GM15510 (cell line): ENCODE results near the gene NLRP6.

Source experiments
- POLR2A ChIP-seq: IDR thresholded peaks from 3 replicates; pipeline ENCODE4 v1.6.1; 2011; ENCODE audit warnings: borderline replicate concordance; ENCODE audit not compliant: insufficient read length; ENCODE audit errors: extremely low read depth

The NLRP6 gene

GRCh38 chr11:305844-306211, 27.6 kb downstream of the NLRP6 start:
- no peak for TF ChIP-seq POLR2A

DNA sequence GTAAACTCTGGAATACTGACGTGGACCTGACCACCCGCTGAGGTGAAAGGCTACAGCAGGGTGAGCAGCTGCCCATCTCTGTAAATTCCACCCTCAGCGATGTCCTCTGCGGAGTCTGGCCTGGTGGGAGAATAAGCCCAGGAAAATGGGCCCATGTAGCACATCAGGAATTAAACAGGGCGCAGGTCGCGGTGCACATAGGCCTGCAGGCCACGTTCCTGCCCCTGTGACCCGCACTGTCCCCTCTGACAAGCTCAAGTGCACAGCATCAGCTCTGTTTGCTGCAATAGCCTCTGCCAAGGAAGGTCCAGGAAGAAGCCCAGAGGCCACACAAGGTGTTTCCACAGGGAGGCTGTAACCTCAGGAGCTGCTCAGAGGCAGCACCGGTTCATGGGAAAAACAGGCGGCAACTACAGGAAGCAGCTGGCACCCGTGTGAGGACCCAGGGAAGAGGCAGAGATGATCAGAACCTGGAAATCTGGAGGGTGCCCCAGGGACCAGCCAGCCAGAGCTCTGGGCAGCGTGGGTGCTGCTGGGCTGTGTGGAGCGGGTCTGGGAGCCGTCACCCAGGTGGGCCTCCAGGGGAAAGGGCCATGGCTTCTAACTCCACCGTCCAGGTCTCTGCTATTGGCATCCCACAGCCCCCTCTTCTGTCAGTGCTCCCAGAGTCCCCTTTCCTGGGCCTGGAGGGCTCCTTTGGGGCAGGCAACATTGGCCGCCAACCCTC, 28.6 kb downstream of the NLRP6 start:
- TF ChIP-seq POLR2A, result no peak

GRCh38 chr11:307766-308708, 29.8 kb downstream of the NLRP6 start, which contains the start of gene IFITM2:
TSS of gene IFITM2 (plus strand) at chr11:307816. CDS start at chr11:308193, 377 bp downstream.
- TF ChIP-seq POLR2A, result peak; percentile 47

DNA sequence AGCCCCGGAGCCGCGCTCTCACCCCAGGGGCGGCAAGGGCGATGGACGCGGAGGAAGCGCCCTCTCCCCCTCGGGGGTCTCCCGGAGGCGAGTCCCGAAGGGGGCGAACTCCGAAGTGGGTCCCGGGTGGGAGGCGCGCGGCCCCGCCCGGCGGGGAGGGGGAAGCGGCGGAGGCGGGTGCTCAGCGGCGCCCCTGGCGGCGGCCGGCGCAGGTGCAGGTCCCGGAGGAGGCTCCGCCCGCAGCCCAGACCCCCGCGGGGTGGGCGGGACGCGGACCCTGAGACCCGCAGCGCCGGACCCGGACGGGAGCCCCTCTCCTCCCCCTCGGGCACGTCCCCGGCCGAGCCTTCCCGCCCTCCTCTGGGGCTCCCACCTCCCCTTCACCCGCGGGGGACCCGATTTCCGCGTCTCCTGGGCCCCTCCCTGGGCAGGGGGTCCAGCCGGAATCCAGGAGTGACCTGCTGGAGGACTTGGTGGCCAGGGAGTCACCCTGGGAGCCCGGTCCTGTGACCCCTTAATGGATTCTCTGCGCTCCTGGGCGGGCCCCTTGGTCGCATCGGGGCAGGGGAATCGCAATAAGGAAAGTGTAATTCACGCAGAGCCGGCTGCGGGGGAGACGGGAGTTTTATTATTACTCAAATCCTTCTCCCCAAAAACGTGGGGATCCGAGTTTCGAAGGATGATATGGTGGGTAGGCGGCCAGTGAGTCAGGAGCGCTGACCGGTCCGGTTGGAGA, 33.0 kb downstream of the NLRP6 start:
- peak; percentile 3 for TF ChIP-seq POLR2A

DNA sequence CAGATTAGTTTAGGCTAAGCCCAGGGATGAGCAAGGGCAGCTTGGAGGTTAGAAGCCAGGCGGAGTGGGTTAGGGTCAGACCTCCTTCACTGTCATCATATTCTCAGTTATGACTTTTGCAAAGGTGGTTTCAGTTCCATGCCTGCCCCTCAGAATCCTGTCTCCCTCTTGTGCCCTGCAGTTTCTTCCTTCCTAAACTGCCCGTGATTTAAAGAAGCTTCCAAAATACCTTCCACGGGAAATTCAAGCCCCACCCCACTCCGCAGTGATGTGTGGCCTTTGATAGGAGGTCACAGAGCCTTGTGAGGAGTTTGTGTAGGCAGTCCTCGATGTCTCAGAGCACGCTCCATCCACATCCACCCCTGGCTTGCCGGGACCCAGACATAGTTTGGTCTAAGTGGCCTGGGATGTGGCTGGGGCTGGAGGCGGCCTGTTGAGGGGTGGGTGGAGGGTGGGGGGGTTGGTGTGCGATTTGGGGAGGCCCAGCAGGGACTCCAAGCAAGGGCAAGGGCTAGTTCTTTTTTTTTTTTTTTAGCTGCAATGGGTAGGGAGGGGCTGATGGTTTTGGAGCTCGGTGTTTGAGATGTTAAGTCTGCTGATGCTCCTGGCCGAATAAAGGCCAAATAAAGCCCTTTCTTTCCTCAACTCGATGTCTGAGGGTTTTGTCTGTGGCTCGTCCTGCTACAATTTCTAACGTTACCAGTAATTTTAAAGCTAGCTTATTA, 34.0 kb downstream of the NLRP6 start:
- TF ChIP-seq POLR2A, result no peak

- TF ChIP-seq POLR2A, result no peak
Measured at GRCh38 chr11:313304-313786, 35.1 kb downstream of the NLRP6 start.

DNA sequence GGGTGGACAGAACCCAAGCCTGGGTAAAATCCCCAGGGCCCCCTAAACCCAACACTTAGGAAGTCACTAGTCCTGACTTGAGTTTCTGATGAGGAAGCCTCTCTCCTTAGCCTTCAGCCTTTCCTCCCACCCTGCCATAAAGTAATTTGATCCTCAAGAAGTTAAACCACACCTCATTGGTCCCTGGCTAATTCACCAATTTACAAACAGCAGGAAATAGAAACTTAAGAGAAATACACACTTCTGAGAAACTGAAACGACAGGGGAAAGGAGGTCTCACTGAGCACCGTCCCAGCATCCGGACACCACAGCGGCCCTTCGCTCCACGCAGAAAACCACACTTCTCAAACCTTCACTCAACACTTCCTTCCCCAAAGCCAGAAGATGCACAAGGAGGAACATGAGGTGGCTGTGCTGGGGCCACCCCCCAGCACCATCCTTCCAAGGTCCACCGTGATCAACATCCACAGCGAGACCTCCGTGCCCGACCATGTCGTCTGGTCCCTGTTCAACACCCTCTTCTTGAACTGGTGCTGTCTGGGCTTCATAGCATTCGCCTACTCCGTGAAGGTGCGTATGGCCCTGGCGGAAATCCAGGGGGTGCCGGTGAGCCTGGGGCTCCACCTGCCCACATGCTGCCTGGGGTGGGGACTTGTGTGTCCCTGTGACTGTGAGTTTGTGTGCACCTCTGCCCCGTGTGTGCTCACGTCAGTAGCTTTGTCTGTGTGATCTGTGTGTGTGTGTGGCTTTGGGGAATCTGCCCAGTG, 35.8 kb downstream of the NLRP6 start, which contains the start of gene IFITM1:
Gene IFITM1 (plus strand): TSS at position 254 of the 767 bp plus-strand sequence. CDS start 131 bp downstream, at position 385.
- TF ChIP-seq POLR2A, result peak; percentile 85

DNA sequence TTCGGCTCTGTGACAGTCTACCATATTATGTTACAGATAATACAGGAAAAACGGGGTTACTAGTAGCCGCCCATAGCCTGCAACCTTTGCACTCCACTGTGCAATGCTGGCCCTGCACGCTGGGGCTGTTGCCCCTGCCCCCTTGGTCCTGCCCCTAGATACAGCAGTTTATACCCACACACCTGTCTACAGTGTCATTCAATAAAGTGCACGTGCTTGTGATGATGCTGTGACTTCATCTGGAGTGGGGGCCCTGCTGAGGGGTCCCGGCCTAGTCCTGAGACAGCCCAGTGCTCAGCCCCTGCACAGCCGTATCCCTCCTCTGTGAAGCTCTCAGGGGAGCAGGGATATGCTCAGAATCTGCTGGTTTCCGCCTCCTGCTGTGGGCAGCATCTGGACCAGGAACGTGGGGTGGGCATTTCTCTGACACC, 36.9 kb downstream of the NLRP6 start:
- TF ChIP-seq POLR2A, result no peak

- TF ChIP-seq POLR2A, result no peak
Measured at GRCh38 chr11:315516-315994, 37.3 kb downstream of the NLRP6 start.

DNA sequence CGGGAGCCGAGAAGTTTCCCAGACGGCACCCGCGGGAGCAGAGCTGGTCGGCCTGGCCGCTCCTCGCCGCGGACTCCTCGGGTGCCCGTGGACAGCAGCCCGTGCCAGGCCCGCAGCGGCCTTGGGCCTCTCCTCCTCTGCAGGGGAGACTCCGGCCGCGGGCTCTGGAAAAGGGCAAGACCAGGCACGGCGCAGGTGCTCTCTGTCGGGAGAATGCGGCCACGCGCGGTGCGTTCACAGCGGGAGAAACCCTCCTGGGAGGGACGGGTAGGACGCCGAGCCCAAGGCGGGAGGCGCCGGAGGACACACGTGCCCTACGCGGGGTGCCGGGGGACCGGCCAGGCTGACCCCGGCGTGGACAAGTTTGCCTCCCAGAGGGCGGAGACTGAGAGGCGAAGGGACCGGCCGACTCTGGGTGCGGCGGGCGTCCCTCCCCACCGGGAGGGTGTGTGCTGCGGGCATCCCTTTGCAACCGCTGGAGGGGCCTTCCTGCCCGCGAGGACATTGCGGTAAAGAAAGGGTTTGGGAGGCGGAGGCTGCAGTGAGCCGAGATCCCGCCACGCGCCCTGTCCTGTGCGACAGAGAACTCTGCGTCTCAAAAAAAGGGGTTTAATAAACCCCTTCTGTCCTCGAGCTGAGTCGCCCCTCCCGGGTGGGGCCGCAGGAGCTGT, 38.0 kb downstream of the NLRP6 start:
- TF ChIP-seq POLR2A, result no peak

- no peak for TF ChIP-seq POLR2A
Measured at GRCh38 chr11:316891-317301, 38.7 kb downstream of the NLRP6 start.

GRCh38 chr11:317668-318404, 39.6 kb downstream of the NLRP6 start:
- peak; percentile 21 for TF ChIP-seq POLR2A
